Astrocyte (in vitro differentiated cells and primary cell): ENCODE results near the gene ZNF44. TPM values are rescaled to one million over a fixed set of nuclear protein-coding genes. Genes with fewer than 3 reads are reported as not detected.

Experiments used
- DNase-seq: peaks from one replicate; pipeline ENCODE4 v3.0.0-alpha.2; 2010; ENCODE audit warnings: low read depth
- FAIRE-seq: peaks from 2 replicates; lab custom pipeline; 2011; peaks lifted over from hg19 to GRCh38; lab: Jason Lieb, UNC
- H2AFZ ChIP-seq: 2 replicates; pipeline ENCODE4 v1.6.0; 2012; ENCODE audit warnings: low read depth, low read length, inconsistent platforms
- H3K27ac ChIP-seq: 2 replicates; pipeline ENCODE4 v1.5.1; 2011; ENCODE audit warnings: low read depth, low read length, inconsistent platforms
- H3K27me3 ChIP-seq: 2 replicates; pipeline ENCODE4 v1.6.0; 2011; ENCODE audit warnings: low read length, inconsistent platforms; ENCODE audit not compliant: insufficient read depth
- H3K36me3 ChIP-seq: 2 replicates; pipeline ENCODE4 v1.5.1; 2011; ENCODE audit warnings: low read length, inconsistent platforms; ENCODE audit not compliant: insufficient read depth
- H3K4me1 ChIP-seq: 2 replicates; pipeline ENCODE4 v1.5.1; 2011; ENCODE audit warnings: low read length, inconsistent platforms; ENCODE audit not compliant: insufficient read depth
- H3K4me2 ChIP-seq: 2 replicates; pipeline ENCODE4 v1.6.0; 2012; ENCODE audit warnings: low read length, inconsistent platforms
- H3K4me3 ChIP-seq: 2 replicates; pipeline ENCODE4 v1.5.1; 2011; ENCODE audit warnings: low read depth, mild to moderate bottlenecking, low read length, inconsistent platforms; ENCODE audit not compliant: insufficient read depth
- H3K79me2 ChIP-seq: 2 replicates; pipeline ENCODE4 v1.6.0; 2012; ENCODE audit warnings: mild to moderate bottlenecking, low read length, inconsistent platforms; ENCODE audit not compliant: insufficient read depth
- H3K9ac ChIP-seq: 2 replicates; pipeline ENCODE4 v1.6.0; 2012; ENCODE audit warnings: mild to moderate bottlenecking, low read length, inconsistent platforms
- H3K9me3 ChIP-seq: 2 replicates; pipeline ENCODE4 v1.5.1; 2012; ENCODE audit warnings: low read depth, mild to moderate bottlenecking, low read length, inconsistent platforms; ENCODE audit not compliant: insufficient read depth
- H4K20me1 ChIP-seq: 2 replicates; pipeline ENCODE4 v1.6.0; 2012; ENCODE audit warnings: low read length, inconsistent platforms; ENCODE audit not compliant: insufficient read depth
- H3K27ac Mint-ChIP-seq: one replicate; pipeline ENCODE4 v1.8.0; 2021; ENCODE audit warnings: mild to moderate bottlenecking, mixed read lengths; ENCODE audit not compliant: unreplicated experiment
- H3K27me3 Mint-ChIP-seq: one replicate; pipeline ENCODE4 v1.8.0; 2021; ENCODE audit warnings: low read depth, mixed read lengths; ENCODE audit not compliant: unreplicated experiment
- H3K36me3 Mint-ChIP-seq: one replicate; pipeline ENCODE4 v1.8.0; 2021; ENCODE audit warnings: low read depth, mixed read lengths; ENCODE audit not compliant: unreplicated experiment
- H3K4me1 Mint-ChIP-seq: one replicate; pipeline ENCODE4 v1.8.0; 2021; ENCODE audit warnings: low read depth, mixed read lengths; ENCODE audit not compliant: unreplicated experiment
- H3K4me3 Mint-ChIP-seq: one replicate; pipeline ENCODE4 v1.8.0; 2021; ENCODE audit warnings: mild to moderate bottlenecking, moderate library complexity, mixed read lengths; ENCODE audit not compliant: unreplicated experiment
- H3K9me3 Mint-ChIP-seq: one replicate; pipeline ENCODE4 v1.8.0; 2021; ENCODE audit warnings: mild to moderate bottlenecking, mixed read lengths; ENCODE audit not compliant: unreplicated experiment
- EZH2 ChIP-seq: IDR thresholded peaks from 2 replicates; pipeline ENCODE4 v1.6.1; 2012; ENCODE audit warnings: mild to moderate bottlenecking, low read length, inconsistent platforms; ENCODE audit not compliant: insufficient read depth
- total RNA-seq: library from RNA; stranded (reverse); gene quantifications from 2 replicates; pipeline ENCODE4 v1.2.1, GENCODE V29; 2021
- TF ChIP-seq, protein P1 (sequence below): IDR thresholded peaks from 2 replicates; pipeline ENCODE4 v1.5.1; 2011; ENCODE audit warnings: low read depth, mild to moderate bottlenecking, inconsistent platforms, low read length, moderate library complexity; ENCODE audit not compliant: insufficient read depth

ZNF44 gene
- total RNA-seq, 1 donor from 2014 or later: 0.09 TPM

GRCh38 chr19:12270854-12271253 is 23.8 kb downstream of the ZNF44 start:
- H2AFZ ChIP-seq: no peak overlapping the region
- no peak overlapping the region for H3K27ac ChIP-seq
- no peaks in the 10 kb centered on the region for H3K27me3 ChIP-seq
- H3K4me1 Mint-ChIP-seq: no peaks in the 10 kb centered on the region
- no peaks in the 10 kb centered on the region for H3K4me1 ChIP-seq
- no peaks in the 10 kb centered on the region for H3K36me3 Mint-ChIP-seq
- H3K9me3 ChIP-seq: peaks cover 55% of the 10 kb centered on the region
- no peak overlapping the region for H3K9ac ChIP-seq
- DNase-seq: no peak
- H3K27me3 Mint-ChIP-seq: no peaks in the 10 kb centered on the region
- H4K20me1 ChIP-seq: no peaks in the 10 kb centered on the region
- peaks cover 14% of the 10 kb centered on the region for H3K9me3 Mint-ChIP-seq
- H3K4me2 ChIP-seq: no peak overlapping the region
- H3K79me2 ChIP-seq: no peaks in the 10 kb centered on the region
- no peak for FAIRE-seq
- no peak overlapping the region for H3K4me3 Mint-ChIP-seq
- no peak overlapping the region for H3K4me3 ChIP-seq
- H3K36me3 ChIP-seq: peaks cover 18% of the 10 kb centered on the region
- TF ChIP-seq, protein P1, sequence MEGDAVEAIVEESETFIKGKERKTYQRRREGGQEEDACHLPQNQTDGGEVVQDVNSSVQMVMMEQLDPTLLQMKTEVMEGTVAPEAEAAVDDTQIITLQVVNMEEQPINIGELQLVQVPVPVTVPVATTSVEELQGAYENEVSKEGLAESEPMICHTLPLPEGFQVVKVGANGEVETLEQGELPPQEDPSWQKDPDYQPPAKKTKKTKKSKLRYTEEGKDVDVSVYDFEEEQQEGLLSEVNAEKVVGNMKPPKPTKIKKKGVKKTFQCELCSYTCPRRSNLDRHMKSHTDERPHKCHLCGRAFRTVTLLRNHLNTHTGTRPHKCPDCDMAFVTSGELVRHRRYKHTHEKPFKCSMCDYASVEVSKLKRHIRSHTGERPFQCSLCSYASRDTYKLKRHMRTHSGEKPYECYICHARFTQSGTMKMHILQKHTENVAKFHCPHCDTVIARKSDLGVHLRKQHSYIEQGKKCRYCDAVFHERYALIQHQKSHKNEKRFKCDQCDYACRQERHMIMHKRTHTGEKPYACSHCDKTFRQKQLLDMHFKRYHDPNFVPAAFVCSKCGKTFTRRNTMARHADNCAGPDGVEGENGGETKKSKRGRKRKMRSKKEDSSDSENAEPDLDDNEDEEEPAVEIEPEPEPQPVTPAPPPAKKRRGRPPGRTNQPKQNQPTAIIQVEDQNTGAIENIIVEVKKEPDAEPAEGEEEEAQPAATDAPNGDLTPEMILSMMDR: no peak
- TF ChIP-seq EZH2: no peak
- H3K27ac Mint-ChIP-seq: no peak overlapping the region

DNA sequence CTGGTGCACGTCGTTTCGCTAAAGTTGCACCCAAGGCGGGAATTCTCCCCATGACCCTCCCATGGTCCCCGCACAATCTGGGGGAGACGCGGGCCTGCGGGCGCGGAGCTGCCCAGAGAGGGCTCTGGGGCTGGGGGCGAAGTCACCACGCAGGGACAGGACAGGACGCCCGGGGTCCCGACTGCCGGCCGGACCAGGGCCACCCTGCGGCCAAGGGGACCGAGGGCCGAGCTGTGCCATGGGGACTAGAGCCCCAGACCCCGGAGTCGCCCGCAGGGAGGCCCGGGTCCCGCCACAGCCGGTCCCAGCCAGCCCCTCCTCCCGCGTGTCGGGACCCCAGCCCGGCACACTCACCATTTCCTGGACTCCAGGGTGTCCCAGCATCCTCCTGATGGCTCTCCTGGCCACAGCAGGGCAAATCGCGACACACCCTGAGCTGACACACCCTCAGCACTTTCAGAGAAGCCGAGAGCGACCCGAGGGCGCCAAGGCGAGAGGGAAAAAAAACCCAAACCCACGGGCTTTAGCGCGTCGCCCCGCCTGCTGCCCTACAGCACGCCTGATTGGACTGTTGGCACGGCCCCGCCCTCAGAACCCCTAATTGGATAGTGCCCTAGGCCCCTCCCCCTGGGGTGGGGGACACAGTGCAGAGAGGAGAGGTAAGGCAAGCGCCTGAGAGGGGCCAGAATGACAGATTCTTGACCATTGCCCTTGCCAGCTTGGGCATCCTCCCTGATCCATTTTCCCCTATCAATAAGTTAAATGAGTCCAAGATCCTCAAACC is 28.6 kb downstream of the ZNF44 start:
- Histone ChIP-seq H3K4me2 (no peak overlapping the region), H3K27me3 (no peaks in the 10 kb centered on the region), H3K9me3 (peaks cover 25% of the 10 kb centered on the region), H3K4me3 (no peak overlapping the region), H3K27ac (no peak overlapping the region), H4K20me1 (no peaks in the 10 kb centered on the region), H3K9ac (no peak overlapping the region), H2AFZ (no peak overlapping the region), H3K79me2 (no peaks in the 10 kb centered on the region), H3K4me1 (no peaks in the 10 kb centered on the region), H3K36me3 (no peaks in the 10 kb centered on the region)
- Mint-ChIP-seq H3K4me3 (no peak overlapping the region), H3K27me3 (no peaks in the 10 kb centered on the region), H3K27ac (no peak overlapping the region), H3K4me1 (no peaks in the 10 kb centered on the region), H3K9me3 (peaks cover 22% of the 10 kb centered on the region), H3K36me3 (no peaks in the 10 kb centered on the region)
- no peak for FAIRE-seq
- no peak for DNase-seq
- TF ChIP-seq, protein P1: no peak
- TF ChIP-seq EZH2: no peak

DNA sequence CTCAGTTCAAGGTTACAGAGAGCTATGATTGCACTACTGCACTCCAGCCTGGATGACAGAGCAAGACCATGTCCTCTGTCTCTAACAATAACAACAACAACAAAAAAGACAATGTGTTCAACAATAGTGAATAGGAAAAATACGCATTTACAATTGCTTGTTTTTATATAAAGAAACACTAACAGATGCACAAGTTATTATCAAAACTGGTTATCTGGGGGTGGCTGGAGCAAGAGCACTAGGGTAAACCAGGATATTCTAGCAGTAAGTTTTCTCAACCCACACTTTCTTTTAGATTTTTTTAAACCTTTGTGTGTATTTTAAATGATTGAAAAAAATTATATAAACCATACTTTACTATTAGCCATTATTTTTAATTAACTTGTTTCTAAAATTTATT is 33.1 kb downstream of the ZNF44 start:
- H4K20me1 ChIP-seq: no peaks in the 10 kb centered on the region
- no peak overlapping the region for H3K27ac Mint-ChIP-seq
- TF ChIP-seq, protein P1: no peak
- no peak for TF ChIP-seq EZH2
- no peaks in the 10 kb centered on the region for H3K4me1 Mint-ChIP-seq
- H3K36me3 ChIP-seq: no peaks in the 10 kb centered on the region
- H3K4me3 ChIP-seq: no peak overlapping the region
- H3K9ac ChIP-seq: no peak overlapping the region
- no peak for FAIRE-seq
- no peak overlapping the region for H3K27ac ChIP-seq
- no peak overlapping the region for H3K4me3 Mint-ChIP-seq
- H3K9me3 Mint-ChIP-seq: peaks cover 20% of the 10 kb centered on the region
- H3K27me3 ChIP-seq: no peaks in the 10 kb centered on the region
- no peaks in the 10 kb centered on the region for H3K4me1 ChIP-seq
- H3K4me2 ChIP-seq: no peak overlapping the region
- H2AFZ ChIP-seq: no peak overlapping the region
- DNase-seq: no peak
- no peaks in the 10 kb centered on the region for H3K36me3 Mint-ChIP-seq
- H3K79me2 ChIP-seq: no peaks in the 10 kb centered on the region
- H3K27me3 Mint-ChIP-seq: no peaks in the 10 kb centered on the region
- peaks cover 16% of the 10 kb centered on the region for H3K9me3 ChIP-seq
